ENCODE measurements around the gene NPLOC4. TPM values are rescaled to one million over a fixed set of nuclear protein-coding genes. Genes with fewer than 3 reads are reported as not detected.

Gene NPLOC4
- total and polyA plus RNA-seq, 11 donors, result 28.2 to 133 (median 99.2) TPM

DNA sequence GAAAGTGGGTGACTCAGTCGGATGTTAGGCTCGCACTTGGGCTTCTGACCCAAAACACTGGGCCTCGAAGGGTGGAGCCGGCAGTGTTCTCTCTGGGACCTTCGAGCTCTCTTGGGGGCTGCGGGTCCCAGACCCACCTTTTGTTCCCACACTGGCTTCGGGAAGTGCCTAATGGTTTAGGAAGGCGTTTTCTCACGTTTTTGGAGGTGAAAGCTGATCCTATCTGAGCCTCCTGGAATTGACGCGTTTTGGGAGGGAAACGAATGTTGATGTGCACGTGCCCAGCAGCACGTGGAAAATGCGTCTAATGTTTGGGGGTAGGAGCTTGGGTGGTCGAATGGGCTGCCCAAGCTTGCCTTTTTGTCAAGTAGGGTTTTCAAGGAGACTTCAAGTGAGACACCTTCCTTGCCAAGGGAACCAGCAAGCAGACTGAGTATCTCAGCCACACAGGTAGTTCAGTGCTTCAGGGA, 47.6 kb upstream of the NPLOC4 start:
- Histone ChIP-seq H3K36me3 (peaks cover 0 to 61% (median 39%) of the 10 kb centered on the region in 9 donors), H3K9me3 (no peaks in the 10 kb centered on the region), H3K4me3 (peak overlapping the region; percentile 85 to 100 (median 92)), H3K27ac (peak overlapping the region; percentile 35 to 91 (median 84)), H3K4me1 (peaks cover 5 to 45% (median 26%) of the 10 kb centered on the region in 12 donors), H3K27me3 (no peaks in the 10 kb centered on the region)
- intact Hi-C loops (cut with DNase I), result no loop called here
- TF ChIP-seq CTCF (IDR thresholded peaks at IDR 0.05) (no peak), POLR2A (IDR thresholded peaks at IDR 0.05) (no peak)
- DNase-seq (peak in 1 of 5 donors; percentile 57), ATAC-seq (peak in 2 of 4 donors; percentile 1 to 39)
- WGBS, 4 donors, result 1 to 7% (median 5%) methylated on average over 14 to 16 of the region's 16 CpGs

- intact Hi-C loops (cut with DNase I), result loop anchor here in 1 of 10 donors (2.0 kb wide), 1 partner anchor 17 kb away; the partner anchor contains the start of genes CCDC137 and OXLD1
- H3K27ac ChIP-seq, result peak within 1 kb of the TSS; percentile 35 to 91 (median 85)
- no peaks in the 10 kb centered on the region for H3K9me3 ChIP-seq
- WGBS, 4 donors, result 0 to 1% (median 1%) methylated on average over 30 to 112 of the region's 112 CpGs
- H3K4me1 ChIP-seq, result peaks cover 5 to 45% (median 26%) of the 10 kb centered on the region in 12 donors
- peak within 1 kb of the TSS; percentile 85 to 100 (median 92) for H3K4me3 ChIP-seq
- no peaks in the 10 kb centered on the region for H3K27me3 ChIP-seq
- peak; percentile 97 to 99 (median 98) for DNase-seq
- ATAC-seq, result peak; percentile 99
- TF ChIP-seq CTCF (IDR thresholded peaks at IDR 0.05) (no peak), POLR2A (IDR thresholded peaks at IDR 0.05) (peak in 1 of 2 donors; percentile 81)
- H3K36me3 ChIP-seq, result peaks cover 0 to 54% (median 33%) of the 10 kb centered on the region in 9 donors
Measured at GRCh38 chr17:81683584-81684441, 46.9 kb upstream of the NPLOC4 start, which contains the start of the genes ARL16 and HGS. Gene ARL16, minus strand, starts transcription at chr17:81683797. Its CDS starts 44 bp downstream, at chr17:81683753. Gene HGS, plus strand, starts transcription at chr17:81684011. Its CDS starts 56 bp downstream, at chr17:81684067.

DNA sequence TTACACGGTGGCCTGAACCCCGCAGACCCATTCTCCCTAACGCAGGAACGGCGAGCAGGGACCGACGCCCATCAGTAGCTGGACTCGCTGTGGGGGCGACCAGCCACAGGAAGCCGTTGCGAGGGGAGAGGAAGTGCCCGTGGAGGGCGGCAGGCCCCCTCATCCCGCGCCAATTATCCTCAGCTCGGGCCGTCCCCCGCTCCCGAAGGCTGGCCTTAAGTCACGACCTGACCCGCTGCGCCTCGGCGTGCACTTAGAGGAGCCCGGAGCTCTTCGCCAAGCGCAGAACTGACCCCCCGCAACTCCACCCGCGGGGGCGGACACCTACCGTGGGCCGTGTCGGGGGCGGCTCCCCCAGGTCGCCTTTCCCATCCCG, 46.3 kb upstream of the NPLOC4 start:
- 0 to 1% (median 0%) methylated on average over 9 to 37 of the region's 37 CpGs for WGBS, 4 donors
- H3K9me3 ChIP-seq, result no peaks in the 10 kb centered on the region
- no peaks in the 10 kb centered on the region for H3K27me3 ChIP-seq
- ATAC-seq, result peak in 2 of 4 donors; percentile 4 to 13
- peaks cover 0 to 48% (median 26%) of the 10 kb centered on the region in 9 donors for H3K36me3 ChIP-seq
- H3K4me3 ChIP-seq, result peak overlapping the region; percentile 85 to 100 (median 92)
- intact Hi-C loops (cut with DNase I), result loop anchor here in 1 of 10 donors (2.0 kb wide), 1 partner anchor 16 kb away; the partner anchor contains the start of genes CCDC137 and OXLD1
- peaks cover 5 to 45% (median 26%) of the 10 kb centered on the region in 12 donors for H3K4me1 ChIP-seq
- peak overlapping the region; percentile 34 to 91 (median 84) for H3K27ac ChIP-seq
- DNase-seq, result no peak
- TF ChIP-seq CTCF (IDR thresholded peaks at IDR 0.05), result no peak
- no peak for TF ChIP-seq POLR2A (IDR thresholded peaks at IDR 0.05)

Measured in heart left ventricle (tissue), 16 donors.